HEK293T (cell line): ENCODE results near the gene LYSMD4.

ENCODE experiments used
- CTCF ChIA-PET: fragments of 350-600 bp; formaldehyde crosslinking; extraction: SDS; loops from one replicate; lab custom pipeline; 2021; ENCODE audit warnings: antibody characterized with exemption, inconsistent platforms; lab: Yijun Ruan, JAX
- POLR2A ChIA-PET: fragments of 350-600 bp; formaldehyde crosslinking; extraction: SDS; loops from one replicate; lab custom pipeline; 2020; ENCODE audit warnings: antibody characterized with exemption, inconsistent platforms; lab: Yijun Ruan, JAX
- DNase-seq: peaks from one replicate; pipeline ENCODE4 v3.0.0; 2012; ENCODE audit warnings: mixed read lengths; ENCODE audit errors: extremely low spot score
- ARNT ChIP-seq: fragments of 450-650 bp; IDR thresholded peaks from 2 replicates; pipeline ENCODE4 v1.6.1; 2017; ENCODE audit warnings: mild to moderate bottlenecking
- BHLHE40 ChIP-seq: fragments of 450-650 bp; IDR thresholded peaks from 2 replicates; pipeline ENCODE4 v1.6.1; 2016; ENCODE audit warnings: mild to moderate bottlenecking, moderate library complexity, borderline replicate concordance
- CTBP1 ChIP-seq: fragments of 450-650 bp; IDR thresholded peaks from 2 replicates; pipeline ENCODE4 v1.6.1; 2016; ENCODE audit warnings: borderline replicate concordance
- ELF4 ChIP-seq: fragments of 450-650 bp; IDR thresholded peaks from 2 replicates; pipeline ENCODE4 v1.6.1; 2017; ENCODE audit warnings: antibody characterized with exemption
- FOXA1 ChIP-seq: fragments of 450-650 bp; IDR thresholded peaks from 2 replicates; pipeline ENCODE4 v1.6.1; 2016; ENCODE audit warnings: mild to moderate bottlenecking
- FOXK2 ChIP-seq: fragments of 450-650 bp; IDR thresholded peaks from 2 replicates; pipeline ENCODE4 v1.6.1; 2016; ENCODE audit warnings: mild to moderate bottlenecking
- FOXM1 ChIP-seq: fragments of 450-650 bp; IDR thresholded peaks from 2 replicates; pipeline ENCODE4 v1.6.1; 2017; ENCODE audit warnings: mild to moderate bottlenecking, borderline replicate concordance
- HDGF ChIP-seq: fragments of 450-650 bp; IDR thresholded peaks from 2 replicates; pipeline ENCODE4 v1.6.1; 2017; ENCODE audit warnings: antibody characterized with exemption, borderline replicate concordance
- L3MBTL2 ChIP-seq: fragments of 450-650 bp; conservative IDR thresholded peaks from 2 replicates; pipeline ENCODE4 v1.6.1; 2016; ENCODE audit warnings: mild to moderate bottlenecking
- LEF1 ChIP-seq: fragments of 450-650 bp; IDR thresholded peaks from 2 replicates; pipeline ENCODE4 v1.6.1; 2017; ENCODE audit warnings: mild to moderate bottlenecking, borderline replicate concordance
- NFRKB ChIP-seq: fragments of 450-650 bp; IDR thresholded peaks from 2 replicates; pipeline ENCODE4 v1.6.1; 2016; ENCODE audit warnings: mild to moderate bottlenecking, moderate library complexity
- SP1 ChIP-seq: fragments of 450-650 bp; IDR thresholded peaks from 2 replicates; pipeline ENCODE4 v1.6.1; 2017
- SUZ12 ChIP-seq: fragments of 450-650 bp; IDR thresholded peaks from 2 replicates; pipeline ENCODE4 v1.6.1; 2016; ENCODE audit warnings: mild to moderate bottlenecking
- TARDBP ChIP-seq: fragments of 450-650 bp; IDR thresholded peaks from 2 replicates; pipeline ENCODE4 v1.6.1; 2016
- ZNF384 ChIP-seq: fragments of 450-650 bp; IDR thresholded peaks from 2 replicates; pipeline ENCODE4 v1.6.1; 2016
- TF ChIP-seq, protein P1 (sequence below): fragments of 450-650 bp; IDR thresholded peaks from 2 replicates; pipeline ENCODE4 v1.6.1; 2016

The LYSMD4 gene

GRCh38 chr15:99704444-99704838, 28.8 kb downstream of the LYSMD4 start:
- DNase-seq, result peak; percentile 67
- TF ChIP-seq SUZ12 (no peak), L3MBTL2 (no peak), LEF1 (no peak), ZNF384 (no peak), SP1 (no peak), FOXK2 (no peak), HDGF (no peak), BHLHE40 (no peak), FOXM1 (no peak), ELF4 (no peak), TARDBP (no peak), CTBP1 (no peak), ARNT (no peak)
- TF ChIP-seq, protein P1, sequence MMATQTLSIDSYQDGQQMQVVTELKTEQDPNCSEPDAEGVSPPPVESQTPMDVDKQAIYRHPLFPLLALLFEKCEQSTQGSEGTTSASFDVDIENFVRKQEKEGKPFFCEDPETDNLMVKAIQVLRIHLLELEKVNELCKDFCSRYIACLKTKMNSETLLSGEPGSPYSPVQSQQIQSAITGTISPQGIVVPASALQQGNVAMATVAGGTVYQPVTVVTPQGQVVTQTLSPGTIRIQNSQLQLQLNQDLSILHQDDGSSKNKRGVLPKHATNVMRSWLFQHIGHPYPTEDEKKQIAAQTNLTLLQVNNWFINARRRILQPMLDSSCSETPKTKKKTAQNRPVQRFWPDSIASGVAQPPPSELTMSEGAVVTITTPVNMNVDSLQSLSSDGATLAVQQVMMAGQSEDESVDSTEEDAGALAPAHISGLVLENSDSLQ, result no peak
- ChIA-PET POLR2A (interaction anchor here (0.7 to 1.9 kb wide), 5 partner anchors 28 to 599 kb away, joined by 3 to 14 read pairs (median 3); partner anchors contain the start of genes LYSMD4, MEF2A and SYNM), CTCF (interaction anchor here (0.5 to 2.7 kb wide), 42 partner anchors 9 to 596 kb away, joined by 3 to 43 read pairs (median 5); partner anchors contain the start of genes LYSMD4 and MEF2A)

DNA sequence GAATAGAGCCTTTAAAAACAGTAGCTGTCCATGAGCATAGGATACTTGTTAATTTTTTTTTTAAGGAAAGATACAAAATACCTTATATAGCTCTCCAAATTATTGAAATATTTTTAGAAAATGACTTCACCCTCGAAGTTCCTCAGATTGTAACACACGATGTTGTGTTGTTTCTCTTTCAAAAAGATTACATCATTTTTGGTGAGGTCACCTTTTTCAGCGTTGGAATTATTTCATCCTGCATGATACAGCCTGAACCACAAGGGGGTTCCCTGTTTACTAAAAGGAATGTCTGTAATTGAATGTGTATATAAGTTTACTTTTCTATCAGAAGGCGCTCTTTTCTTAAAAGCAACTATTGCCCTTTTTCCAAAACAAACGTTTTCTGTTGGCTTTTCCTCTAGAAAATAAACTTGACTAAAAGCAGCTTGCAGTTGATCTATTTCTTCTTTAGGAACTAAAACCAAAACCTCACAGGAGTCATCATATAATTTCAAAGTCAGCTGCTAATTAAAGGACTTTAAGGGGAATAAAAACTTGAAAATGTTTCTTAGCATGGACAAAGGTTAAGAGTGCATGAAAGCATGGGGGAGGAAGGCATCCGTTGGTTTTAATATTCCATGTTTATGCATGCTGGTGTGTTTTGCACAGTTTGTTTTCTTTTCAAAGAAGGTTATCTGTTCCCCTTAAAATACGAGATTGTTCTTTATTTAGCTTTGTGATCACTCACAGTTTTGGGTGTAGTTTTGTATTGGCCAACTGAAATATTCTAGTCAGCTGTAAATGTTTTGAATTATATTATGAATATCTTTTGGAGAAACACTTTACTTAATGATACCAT, 29.4 kb downstream of the LYSMD4 start:
- CTCF ChIA-PET, result interaction anchor here (0.6 to 2.7 kb wide), 42 partner anchors 10 to 595 kb away, joined by 3 to 43 read pairs (median 5); partner anchors contain the start of genes LYSMD4 and MEF2A
- TF ChIP-seq ELF4, result no peak
- TF ChIP-seq HDGF, result no peak
- TF ChIP-seq L3MBTL2, result 0 out of 2 replicates have a peak, but pooled peaks have one; percentile 41
- TF ChIP-seq CTBP1, result peak; percentile 35; the same call in 1 of the 2 replicates
- peak; percentile 88 for TF ChIP-seq FOXK2
- TF ChIP-seq ZNF384, result peak; percentile 20; the same call in 1 of the 2 replicates
- TF ChIP-seq LEF1, result no peak
- POLR2A ChIA-PET, result interaction anchor here (0.7 to 1.9 kb wide), 5 partner anchors 28 to 599 kb away, joined by 3 to 14 read pairs (median 3); partner anchors contain the start of genes LYSMD4, MEF2A and SYNM
- peak; percentile 69 for DNase-seq

- CTCF ChIA-PET, result interaction anchor here (0.6 to 2.7 kb wide), 8 partner anchors 10 to 422 kb away, joined by 4 to 16 read pairs (median 10); partner anchors contain the start of genes LYSMD4 and MEF2A
- TF ChIP-seq FOXK2 (no peak), LEF1 (no peak), ZNF384 (no peak), FOXM1 (no peak), HDGF (no peak), SP1 (no peak), NFRKB (no peak), BHLHE40 (no peak), SUZ12 (no peak)
- POLR2A ChIA-PET, result interaction anchor here (1.9 kb wide), 1 partner anchor 30 kb away, joined by 10 read pairs; the partner anchor contains the start of gene LYSMD4
- DNase-seq, result no peak
These were observed 30.2 kb downstream of the LYSMD4 start for GRCh38 chr15:99702895-99703602.

- POLR2A ChIA-PET, result no interaction called here
- DNase-seq, result no peak
- TF ChIP-seq ZNF384 (no peak), CTBP1 (no peak), L3MBTL2 (no peak), LEF1 (no peak), FOXA1 (no peak), NFRKB (no peak), FOXK2 (no peak), FOXM1 (no peak), ARNT (no peak), SUZ12 (no peak), SP1 (no peak), BHLHE40 (no peak), ELF4 (no peak), TARDBP (no peak), HDGF (no peak)
- TF ChIP-seq, protein P1, result no peak
- CTCF ChIA-PET, result interaction anchor here (0.7 kb wide), 1 partner anchor 56 kb away, joined by 5 read pairs; no protein-coding TSS in a partner anchor
These were observed 37.1 kb downstream of the LYSMD4 start for GRCh38 chr15:99696096-99696495.

- POLR2A ChIA-PET, result no interaction called here
- CTCF ChIA-PET, result interaction anchor here (2.0 kb wide), 1 partner anchor 11 kb away, joined by 6 read pairs; no protein-coding TSS in a partner anchor
- TF ChIP-seq LEF1 (no peak), ZNF384 (no peak), SUZ12 (no peak), BHLHE40 (no peak), L3MBTL2 (no peak), FOXK2 (no peak), NFRKB (no peak), ARNT (no peak), FOXA1 (no peak), FOXM1 (no peak)
- TF ChIP-seq, protein P1, result no peak
- no peak for DNase-seq
These were observed 40.4 kb downstream of the LYSMD4 start for GRCh38 chr15:99692825-99693224.
